HepG2 (cell line): Measurements from ENCODE around the gene FAF2. TPM values are rescaled to one million over a fixed set of nuclear protein-coding genes. Genes with fewer than 3 reads are reported as not detected.

Experiments used
- ATRX ChIP-seq: sonication (generic); formaldehyde crosslinking; IDR thresholded peaks from 2 replicates; pipeline ENCODE4 v1.4.0; 2020; ENCODE audit warnings: missing genetic modification reagents, borderline replicate concordance
- CENPX ChIP-seq: sonication (generic); formaldehyde crosslinking; IDR thresholded peaks from 2 replicates; pipeline ENCODE4 v1.9.0; 2021; ENCODE audit warnings: mild to moderate bottlenecking, missing genetic modification reagents, moderate library complexity
- FOXA1 ChIP-seq, 2 experiments: fragments of 450-650 bp in 1 of 2; sonication (generic) in 1 of 2; formaldehyde crosslinking in 1 of 2; IDR thresholded peaks; 2 replicates each; pipeline versions ENCODE4 v1.4.0 to v1.6.1; 2016 to 2020; ENCODE audit warnings: missing genetic modification reagents in 1 of 2
- HDAC2 ChIP-seq: sonication (generic); formaldehyde crosslinking; IDR thresholded peaks from 2 replicates; pipeline ENCODE4 v1.4.0; 2020; ENCODE audit warnings: missing genetic modification reagents
- MIER2 ChIP-seq: IDR thresholded peaks from 2 replicates; pipeline ENCODE4 v1.6.1; 2016; ENCODE audit warnings: missing biosample characterization, missing genetic modification reagents
- MXD4 ChIP-seq: IDR thresholded peaks from 2 replicates; pipeline ENCODE4 v1.6.1; 2016; ENCODE audit warnings: mild to moderate bottlenecking, missing biosample characterization, missing genetic modification reagents
- RNF219 ChIP-seq: sonication (generic); formaldehyde crosslinking; IDR thresholded peaks from 2 replicates; pipeline ENCODE4 v1.5.0; 2020; ENCODE audit warnings: mild to moderate bottlenecking, missing genetic modification reagents
- SCMH1 ChIP-seq: sonication (generic); formaldehyde crosslinking; IDR thresholded peaks from 2 replicates; pipeline ENCODE4 v1.9.0; 2021; ENCODE audit warnings: missing genetic modification reagents, mild to moderate bottlenecking, borderline replicate concordance
- SOX6 ChIP-seq, 2 experiments: fragments of 450-650 bp in 1 of 2; sonication (generic) in 1 of 2; formaldehyde crosslinking in 1 of 2; IDR thresholded peaks; 2 replicates each; pipeline versions ENCODE4 v1.4.0 to v1.6.1; 2017 to 2020; ENCODE audit warnings: antibody characterized with exemption in 1 of 2, mild to moderate bottlenecking in 1 of 2, missing genetic modification reagents in 1 of 2
- TCF7L2 ChIP-seq: IDR thresholded peaks from 2 replicates; pipeline ENCODE4 v1.6.1; 2011; ENCODE audit warnings: mild to moderate bottlenecking, low read depth, low read length, moderate library complexity
- ZMYM4 ChIP-seq: sonication (generic); formaldehyde crosslinking; IDR thresholded peaks from 2 replicates; pipeline ENCODE4 v1.8.1; 2023; ENCODE audit warnings: mild to moderate bottlenecking, missing genetic modification reagents
- ZNF329 ChIP-seq: sonication (generic); formaldehyde crosslinking; IDR thresholded peaks from 2 replicates; pipeline ENCODE4 v1.9.0; 2021; ENCODE audit warnings: low read depth, mild to moderate bottlenecking, missing genetic modification reagents
- ZNF460 ChIP-seq: sonication (generic); formaldehyde crosslinking; IDR thresholded peaks from 2 replicates; pipeline ENCODE4 v1.5.1; 2020; ENCODE audit warnings: missing genetic modification reagents, mild to moderate bottlenecking, borderline replicate concordance
- ZNF558 ChIP-seq: sonication (generic); formaldehyde crosslinking; IDR thresholded peaks from 2 replicates; pipeline ENCODE4 v1.9.0; 2022; ENCODE audit warnings: mild to moderate bottlenecking, missing genetic modification reagents, borderline replicate concordance
- ZNF563 ChIP-seq: sonication (generic); formaldehyde crosslinking; IDR thresholded peaks from 2 replicates; pipeline ENCODE4 v1.8.0; 2022; ENCODE audit warnings: mild to moderate bottlenecking, moderate library complexity, missing genetic modification reagents
- ZNF569 ChIP-seq: sonication (generic); formaldehyde crosslinking; IDR thresholded peaks from 2 replicates; pipeline ENCODE4 v1.5.0; 2020; ENCODE audit warnings: mild to moderate bottlenecking, missing genetic modification reagents, moderate library complexity, borderline replicate concordance
- ZNF577 ChIP-seq: sonication (generic); formaldehyde crosslinking; IDR thresholded peaks from 2 replicates; pipeline ENCODE4 v1.4.0; 2020; ENCODE audit warnings: mild to moderate bottlenecking, low read depth, missing genetic modification reagents, borderline replicate concordance
- ZNF7 ChIP-seq: IDR thresholded peaks from 2 replicates; pipeline ENCODE4 v1.6.1; 2016; ENCODE audit warnings: missing biosample characterization, missing genetic modification reagents
- ZNF704 ChIP-seq: sonication (generic); formaldehyde crosslinking; IDR thresholded peaks from 2 replicates; pipeline ENCODE4 v1.8.1; 2023; ENCODE audit warnings: mild to moderate bottlenecking, inconsistent platforms, moderate library complexity, missing genetic modification reagents, borderline replicate concordance
- ZNF784 ChIP-seq: sonication (generic); formaldehyde crosslinking; IDR thresholded peaks from 2 replicates; pipeline ENCODE4 v1.5.1; 2020; ENCODE audit warnings: missing genetic modification reagents, mild to moderate bottlenecking, borderline replicate concordance
- ZSCAN30 ChIP-seq: sonication (generic); formaldehyde crosslinking; IDR thresholded peaks from 2 replicates; pipeline ENCODE4 v1.5.0; 2020; ENCODE audit warnings: mild to moderate bottlenecking, missing genetic modification reagents
- polyA plus RNA-seq, 8 experiments: library from polyadenylated mRNA; depleted of rRNA in 3 of 8; stranded (reverse) in 7 of 8; unstranded in 1 of 8; fragments of >200 nt; fragmentation: Illumina TruSeq in 4 of 8; extraction: Trizol in 4 of 8; gene quantifications; 2 replicates each; pipeline versions ENCODE4 v1.2.1 to v1.2.3, GENCODE V29; 2011 to 2016; ENCODE audit warnings: low read depth in 4 of 8, missing spikeins in 1 of 8, mixed read lengths in 1 of 8; ENCODE audit not compliant: insufficient read depth in 1 of 8
- total RNA-seq, 5 experiments: library from RNA; depleted of rRNA; stranded (reverse); fragments of >200 nt; fragmentation: Illumina TruSeq; extraction: Trizol; gene quantifications; 2 replicates each; pipeline ENCODE4 v1.2.3, GENCODE V29; 2016; ENCODE audit warnings: low read depth in 1 of 5

FAF2 gene
- total and polyA plus RNA-seq, 2 of the 13 experiments (the other 11 are each of a cell fraction or from before 2014, with no cell fraction given) = 27.8 to 34.3 TPM

GRCh38 chr5:176415952-176416924 is 31.9 kb upstream of the FAF2 start, which contains the start of gene CLTB (continued):
- no peak for TF ChIP-seq ZSCAN30 (CRISPR knock-in tag)
- TF ChIP-seq ZNF329 (CRISPR knock-in tag) = 0 out of 2 replicates have a peak, but pooled peaks have one; percentile 86
- no peak for TF ChIP-seq TCF7L2
- no peak for TF ChIP-seq ZNF7
- no peak for TF ChIP-seq ATRX (CRISPR knock-in tag)
- TF ChIP-seq RNF219 = no peak
- no peak for TF ChIP-seq ZNF704 (CRISPR knock-in tag)
- TF ChIP-seq ZNF460 (CRISPR knock-in tag) = no peak
- no peak for TF ChIP-seq SCMH1
- TF ChIP-seq ZNF784 (CRISPR knock-in tag) = peak; percentile 41; the same call in 1 of the 2 replicates
- peak; percentile 92 for TF ChIP-seq ZNF563 (CRISPR knock-in tag)
- no peak for TF ChIP-seq ZNF569 (CRISPR knock-in tag)
- TF ChIP-seq SOX6 (IDR thresholded peaks at IDR 0.05) = no peak
- TF ChIP-seq SOX6 (CRISPR knock-in tag; IDR thresholded peaks at IDR 0.05) = no peak
- no peak for TF ChIP-seq MIER2
- TF ChIP-seq MXD4 (CRISPR knock-in tag) = no peak
- no peak for TF ChIP-seq ZNF577 (CRISPR knock-in tag)
- no peak for TF ChIP-seq FOXA1 (IDR thresholded peaks at IDR 0.05)
- peak; percentile 28; the same call in 1 of the 2 replicates for TF ChIP-seq FOXA1 (CRISPR knock-in tag; IDR thresholded peaks at IDR 0.05)
- peak; percentile 73 for TF ChIP-seq HDAC2 (CRISPR knock-in tag)
- no peak for TF ChIP-seq CENPX (CRISPR knock-in tag)
- no peak for TF ChIP-seq ZNF558 (CRISPR knock-in tag)
- peak; percentile 96 for TF ChIP-seq ZMYM4 (CRISPR knock-in tag)
